Measurements from ENCODE around the gene RTN4RL1. TPM values are rescaled to one million over a fixed set of nuclear protein-coding genes. Genes with fewer than 3 reads are reported as not detected.

RTN4RL1 gene
- total RNA-seq, 2 experiments from 2014 or later, result not detected

DNA sequence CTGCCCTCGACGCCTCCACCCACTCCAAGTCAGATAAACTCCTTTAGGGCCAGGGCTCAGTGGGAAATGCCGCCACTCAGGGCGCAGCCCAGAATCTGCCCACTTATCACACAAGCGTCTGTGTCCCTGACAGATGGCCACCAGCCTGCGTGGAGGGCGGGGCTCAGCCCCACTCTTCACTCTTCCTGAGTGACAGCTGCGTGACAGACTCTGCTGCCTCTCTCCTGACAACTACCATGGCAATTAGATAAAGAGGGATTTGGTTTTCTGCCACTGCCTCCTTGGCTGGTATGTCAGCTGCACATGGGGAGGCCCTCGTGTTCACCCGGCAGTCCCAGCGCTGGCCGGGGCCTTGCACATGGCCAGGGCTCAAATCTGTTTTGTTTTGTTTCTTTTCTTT is 96.2 kb downstream of the RTN4RL1 start:
- intact Hi-C loops (cut with micrococcal nuclease; ENCODE audit: unreplicated experiment), result no loop called here
- Histone ChIP-seq H3K4me3 (ENCODE audit: low read depth, low read length, poor library complexity, severe bottlenecking) (no peak overlapping the region), H4K20me1 (ENCODE audit: insufficient read depth, low read length) (no peaks in the 10 kb centered on the region), H3K4me1 (ENCODE audit: insufficient read depth, low read length, poor library complexity, severe bottlenecking) (no peaks in the 10 kb centered on the region), H3K79me2 (ENCODE audit: insufficient read depth, low read depth, low read length) (no peaks in the 10 kb centered on the region), H3K4me2 (ENCODE audit: low read length) (no peak overlapping the region), H3K9me2 (ENCODE audit: insufficient read depth, low read length) (no peaks in the 10 kb centered on the region), H3K27ac (ENCODE audit: low read depth, low read length, poor library complexity, severe bottlenecking) (no peak overlapping the region), H3K36me3 (ENCODE audit: insufficient read depth, low read length) (no peaks in the 10 kb centered on the region), H3K9me3 (ENCODE audit: low read length) (no peaks in the 10 kb centered on the region), H2AFZ (ENCODE audit: low read length) (no peak overlapping the region)
- POLR2A ChIA-PET, result no interaction called here
- BruUV-seq (replicated peaks), result no TSS peak
- DNase-seq (ENCODE audit: low spot score), result no peak
- CTCF ChIA-PET (ENCODE audit: unreplicated experiment), result interaction anchor here (0.6 kb wide), 1 partner anchor 244 kb away, joined by 5 read pairs; no protein-coding TSS in a partner anchor
- TF ChIP-seq EZH2phosphoT487 (IDR thresholded peaks at IDR 0.05; ENCODE audit: borderline replicate concordance, low read depth, low read length), result no peak
- TF ChIP-seq, protein P1, sequence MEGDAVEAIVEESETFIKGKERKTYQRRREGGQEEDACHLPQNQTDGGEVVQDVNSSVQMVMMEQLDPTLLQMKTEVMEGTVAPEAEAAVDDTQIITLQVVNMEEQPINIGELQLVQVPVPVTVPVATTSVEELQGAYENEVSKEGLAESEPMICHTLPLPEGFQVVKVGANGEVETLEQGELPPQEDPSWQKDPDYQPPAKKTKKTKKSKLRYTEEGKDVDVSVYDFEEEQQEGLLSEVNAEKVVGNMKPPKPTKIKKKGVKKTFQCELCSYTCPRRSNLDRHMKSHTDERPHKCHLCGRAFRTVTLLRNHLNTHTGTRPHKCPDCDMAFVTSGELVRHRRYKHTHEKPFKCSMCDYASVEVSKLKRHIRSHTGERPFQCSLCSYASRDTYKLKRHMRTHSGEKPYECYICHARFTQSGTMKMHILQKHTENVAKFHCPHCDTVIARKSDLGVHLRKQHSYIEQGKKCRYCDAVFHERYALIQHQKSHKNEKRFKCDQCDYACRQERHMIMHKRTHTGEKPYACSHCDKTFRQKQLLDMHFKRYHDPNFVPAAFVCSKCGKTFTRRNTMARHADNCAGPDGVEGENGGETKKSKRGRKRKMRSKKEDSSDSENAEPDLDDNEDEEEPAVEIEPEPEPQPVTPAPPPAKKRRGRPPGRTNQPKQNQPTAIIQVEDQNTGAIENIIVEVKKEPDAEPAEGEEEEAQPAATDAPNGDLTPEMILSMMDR (conservative IDR thresholded peaks at IDR 0.05; ENCODE audit: low read length), result no peak

DNA sequence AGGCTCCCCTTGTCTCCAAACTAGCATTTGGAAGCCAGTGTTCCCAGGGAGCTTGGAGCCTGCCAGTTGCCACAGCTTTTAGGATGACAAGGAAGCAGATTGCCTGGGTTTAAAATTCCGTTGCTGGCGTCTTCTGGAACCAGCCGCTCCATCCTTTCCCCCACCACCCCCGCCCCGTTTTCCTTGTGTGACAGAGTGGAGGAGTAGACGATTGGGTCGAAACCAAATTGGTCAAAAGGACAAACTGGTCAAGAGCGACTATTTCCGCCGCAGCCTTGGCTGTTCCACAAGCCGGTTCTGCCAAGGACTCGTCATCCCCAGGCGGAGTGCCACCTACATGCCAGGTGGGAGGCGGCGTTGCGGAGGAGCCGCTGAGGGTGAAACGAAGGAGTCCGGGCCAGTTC is 104.2 kb downstream of the RTN4RL1 start:
- ChIA-PET CTCF (ENCODE audit: unreplicated experiment) (no interaction called here), POLR2A (no interaction called here)
- H3K4me2 ChIP-seq (ENCODE audit: low read length), result no peak overlapping the region
- H4K20me1 ChIP-seq (ENCODE audit: insufficient read depth, low read length), result no peaks in the 10 kb centered on the region
- H3K4me1 ChIP-seq (ENCODE audit: insufficient read depth, low read length, poor library complexity, severe bottlenecking), result peaks cover 3% of the 10 kb centered on the region
- no TSS peak for BruUV-seq (replicated peaks)
- intact Hi-C loops (cut with micrococcal nuclease; ENCODE audit: unreplicated experiment), result no loop called here
- no peaks in the 10 kb centered on the region for H3K79me2 ChIP-seq (ENCODE audit: insufficient read depth, low read depth, low read length)
- no peak overlapping the region for H3K4me3 ChIP-seq (ENCODE audit: low read depth, low read length, poor library complexity, severe bottlenecking)
- no peak for TF ChIP-seq EZH2phosphoT487 (IDR thresholded peaks at IDR 0.05; ENCODE audit: borderline replicate concordance, low read depth, low read length)
- TF ChIP-seq, protein P1 (conservative IDR thresholded peaks at IDR 0.05; ENCODE audit: low read length), result no peak
- no peak overlapping the region for H2AFZ ChIP-seq (ENCODE audit: low read length)
- H3K36me3 ChIP-seq (ENCODE audit: insufficient read depth, low read length), result no peaks in the 10 kb centered on the region
- DNase-seq (ENCODE audit: low spot score), result no peak
- no peaks in the 10 kb centered on the region for H3K9me2 ChIP-seq (ENCODE audit: insufficient read depth, low read length)
- no peak overlapping the region for H3K27ac ChIP-seq (ENCODE audit: low read depth, low read length, poor library complexity, severe bottlenecking)
- H3K9me3 ChIP-seq (ENCODE audit: low read length), result no peaks in the 10 kb centered on the region

DNA sequence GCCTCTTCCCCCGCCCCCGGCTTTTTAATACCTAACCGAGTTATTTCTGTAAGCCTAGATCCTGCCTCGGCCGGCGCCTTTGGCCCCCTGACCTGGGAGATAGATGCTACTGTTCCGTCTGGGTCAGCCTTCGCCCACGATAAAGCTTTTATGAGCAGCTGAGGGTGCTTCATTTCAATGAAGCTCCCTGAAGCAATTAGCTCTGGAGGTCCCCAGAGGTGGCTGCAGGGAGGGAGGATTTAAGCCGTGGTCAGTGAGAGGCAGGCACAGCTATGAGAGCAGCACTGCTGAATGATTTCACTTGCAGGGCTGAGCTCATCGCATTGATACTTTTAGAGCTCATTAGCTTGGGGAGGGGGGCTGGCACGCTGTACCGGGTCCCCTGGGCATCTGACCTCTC is 105.9 kb downstream of the RTN4RL1 start:
- ChIA-PET POLR2A (interaction anchor here (0.9 kb wide), 1 partner anchor 30 kb away, joined by 3 read pairs; no protein-coding TSS in a partner anchor), CTCF (ENCODE audit: unreplicated experiment) (no interaction called here)
- Histone ChIP-seq H3K4me3 (ENCODE audit: low read depth, low read length, poor library complexity, severe bottlenecking) (no peak overlapping the region), H3K79me2 (ENCODE audit: insufficient read depth, low read depth, low read length) (no peaks in the 10 kb centered on the region), H3K9me2 (ENCODE audit: insufficient read depth, low read length) (no peaks in the 10 kb centered on the region), H3K9me3 (ENCODE audit: low read length) (no peaks in the 10 kb centered on the region), H4K20me1 (ENCODE audit: insufficient read depth, low read length) (no peaks in the 10 kb centered on the region), H3K4me1 (ENCODE audit: insufficient read depth, low read length, poor library complexity, severe bottlenecking) (peaks cover 8% of the 10 kb centered on the region), H3K27ac (ENCODE audit: low read depth, low read length, poor library complexity, severe bottlenecking) (no peak overlapping the region), H3K4me2 (ENCODE audit: low read length) (no peak overlapping the region), H3K36me3 (ENCODE audit: insufficient read depth, low read length) (no peaks in the 10 kb centered on the region), H2AFZ (ENCODE audit: low read length) (no peak overlapping the region)
- DNase-seq (ENCODE audit: low spot score), result no peak
- TF ChIP-seq, protein P1 (conservative IDR thresholded peaks at IDR 0.05; ENCODE audit: low read length), result no peak
- TF ChIP-seq EZH2phosphoT487 (IDR thresholded peaks at IDR 0.05; ENCODE audit: borderline replicate concordance, low read depth, low read length), result no peak
- intact Hi-C loops (cut with micrococcal nuclease; ENCODE audit: unreplicated experiment), result no loop called here
- no TSS peak for BruUV-seq (replicated peaks)
